Left cardiac atrium (tissue), 4 donors: Measurements from ENCODE around the gene SERTAD1. TPM values are rescaled to one million over a fixed set of nuclear protein-coding genes. Genes with fewer than 3 reads are reported as not detected.
"Not testable (repeated sequence)": the region's sequence is repeated elsewhere in the genome, so short reads cannot be mapped to it uniquely, and the experiment has no call there.

Experiments
- ATAC-seq, 2 donors: fragments of 200-7000 bp; cut with Tn5 transposase; one replicate each; pipeline ENCODE4 v1.9.1; 2020; ENCODE audit warnings: mild to moderate bottlenecking in 2 of 2, moderate library complexity in 2 of 2
- DNase-seq: peaks from one replicate; pipeline ENCODE4 v3.0.0-alpha.2; 2020
- intact Hi-C, 2 donors: fragments of 100-400 bp; cut with DNase I; formaldehyde crosslinking; loops; one replicate each; pipeline versions ENCODE4 v1.14.1 to v1.15.1; 2022 to 2023
- total RNA-seq, 2 donors: library from RNA; stranded (reverse); fragmentation: NEBNext Ultra II Directional; extraction: Animal tissue kit (Norgen Biotek cat#: 25700); gene quantifications; one replicate each; pipeline ENCODE4 v1.2.1, GENCODE V29; 2021
- donor health status: DM: no; HTN: yes; CAD: no.
- donor health status: DM: no; HTN: yes; CAD: no; lungs with severe emphysema.
- donor health status: DM: yes; HTN: yes; CAD: no.
- donor health status: Dilated cardiomyopathy.

Gene SERTAD1
- total RNA-seq, 2 donors from 2014 or later: 9.4 to 17.0 TPM

DNA sequence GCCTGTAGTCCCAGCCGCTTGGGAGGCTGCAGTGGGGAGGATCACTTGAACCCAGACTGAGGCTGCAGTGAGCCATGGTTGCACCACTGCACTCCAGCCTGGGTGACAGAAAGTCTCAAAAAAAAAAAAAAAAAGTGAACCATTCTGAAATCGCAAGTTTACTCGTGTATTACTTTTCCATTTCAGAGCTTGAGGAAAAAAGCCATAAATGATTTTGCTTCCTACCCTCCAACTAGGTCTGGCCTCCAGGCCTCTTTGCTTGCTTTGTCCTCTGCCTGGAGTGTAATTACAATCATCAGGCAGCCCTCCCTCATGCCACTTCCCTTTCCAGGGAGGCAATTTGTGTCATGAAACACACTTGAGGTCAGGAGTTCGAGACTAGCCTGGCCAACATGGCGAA is 31.3 kb upstream of the SERTAD1 start:
- no peak for ATAC-seq
- DNase-seq: no peak
- intact Hi-C loops: no loop called here

- not testable (repeated sequence) for DNase-seq
These were observed 28.2 kb upstream of the SERTAD1 start for GRCh38 chr19:40453943-40454342.

DNA sequence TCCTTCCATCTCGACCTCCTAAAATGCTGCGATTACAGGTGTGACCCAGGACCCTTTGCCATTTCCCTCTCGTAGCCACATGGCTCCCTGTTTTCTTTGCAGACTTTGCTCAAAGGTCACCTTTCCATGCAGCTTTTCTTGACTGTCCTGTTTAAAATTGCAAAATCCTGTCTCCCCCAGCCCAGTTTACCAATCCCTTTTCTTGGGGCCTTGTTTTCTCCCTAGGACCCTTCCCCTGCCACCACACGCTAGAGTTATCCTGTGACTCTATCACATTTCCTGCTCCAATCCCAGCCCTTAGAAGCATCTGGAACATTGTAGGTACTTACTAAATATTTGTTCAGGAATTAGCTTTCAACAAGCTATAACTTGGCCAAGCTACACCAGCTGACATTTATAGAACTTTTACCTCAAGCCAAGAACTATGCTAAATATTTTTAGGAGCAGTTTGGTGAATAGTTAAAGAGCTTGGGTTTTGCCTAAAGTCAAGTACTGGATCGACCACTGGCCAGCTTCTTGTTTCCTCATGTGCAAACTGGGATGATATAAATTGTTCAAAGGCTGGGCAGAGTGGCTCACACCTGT is 27.5 kb upstream of the SERTAD1 start:
- ATAC-seq: no peak
- no peak for DNase-seq
- intact Hi-C loops: no loop called here

More at GRCh38 chr19:40453943-40454342, 28.2 kb upstream of the SERTAD1 start:
- ATAC-seq, intact Hi-C loops: not testable (repeated sequence)

DNA sequence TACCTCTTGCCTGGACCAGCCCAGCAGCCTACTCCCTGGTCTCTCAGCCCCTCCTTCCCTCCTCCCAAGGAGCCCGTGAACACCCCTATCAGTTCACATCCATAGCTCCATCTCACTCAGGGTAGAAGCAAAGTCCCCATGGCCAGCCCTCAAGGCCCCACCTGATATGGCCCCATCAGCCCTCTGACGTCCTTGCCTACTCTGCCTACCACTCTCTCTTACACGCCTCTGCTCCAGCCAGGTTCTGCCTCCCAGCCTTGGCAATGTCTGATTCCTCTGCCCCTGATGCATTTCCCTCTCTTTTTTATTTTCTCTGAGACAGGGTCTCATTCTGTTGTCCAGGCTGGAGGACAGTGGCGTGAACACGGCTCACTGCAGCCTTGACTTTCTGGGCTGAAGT is 26.2 kb upstream of the SERTAD1 start:
- ATAC-seq (peak in 1 of 2 donors; percentile 19), DNase-seq (no peak)
- intact Hi-C loops: no loop called here

- DNase-seq: no peak
- ATAC-seq: no peak
- intact Hi-C loops: no loop called here
These were observed 24.9 kb upstream of the SERTAD1 start for GRCh38 chr19:40450664-40451063.

DNA sequence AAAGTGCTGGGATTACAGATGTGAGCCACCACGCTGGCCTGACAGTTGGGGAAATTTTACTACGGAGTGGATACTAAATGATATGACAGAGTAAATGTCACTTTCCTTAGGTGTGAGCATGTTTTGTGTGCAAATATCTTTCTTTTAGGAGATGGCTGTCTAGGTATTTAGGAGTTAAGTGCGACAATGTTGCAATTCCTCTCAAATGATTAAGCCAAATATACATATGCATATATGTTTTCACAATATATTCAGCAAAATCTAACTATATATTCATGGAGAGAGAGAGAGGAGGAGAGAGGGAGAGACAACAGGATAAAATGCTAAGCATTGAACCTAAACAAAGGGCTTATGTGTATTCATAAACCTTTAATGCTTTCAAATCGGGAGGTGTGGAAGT is 23.7 kb upstream of the SERTAD1 start:
- ATAC-seq (no peak), DNase-seq (no peak)
- intact Hi-C loops: loop anchor here in 1 of 2 donors (10.0 kb wide), 1 partner anchor 165 kb away; the partner anchor contains the start of gene AKT2

DNA sequence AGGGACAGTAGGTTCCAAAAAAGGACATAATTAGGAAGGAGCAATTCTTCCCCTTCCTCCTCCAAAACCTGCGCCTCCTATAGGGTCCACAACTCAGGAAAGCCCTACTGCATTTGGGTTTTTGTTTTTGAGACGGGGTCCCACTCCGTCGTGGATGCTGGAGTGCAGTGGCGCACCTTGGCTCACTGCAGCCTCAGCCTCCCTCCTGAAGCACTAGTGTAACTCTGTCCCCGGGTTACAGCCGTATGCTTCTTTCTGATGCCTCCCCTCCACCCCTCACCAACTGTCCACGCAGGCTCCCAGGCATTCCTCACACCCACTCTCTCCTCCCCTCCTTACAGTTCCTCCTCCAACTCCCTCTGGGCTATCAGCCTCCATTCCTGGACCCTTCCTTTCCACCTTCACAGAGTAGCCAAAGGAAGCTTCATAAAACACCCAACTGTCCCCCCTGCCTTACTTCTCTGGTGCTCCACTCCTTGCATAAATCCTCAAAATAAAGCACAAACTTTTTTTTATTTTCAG is 20.5 kb upstream of the SERTAD1 start:
- intact Hi-C loops: loop anchor here in 1 of 2 donors (10.0 kb wide), 1 partner anchor 162 kb away; the partner anchor contains the start of gene AKT2
- ATAC-seq: no peak

DNA sequence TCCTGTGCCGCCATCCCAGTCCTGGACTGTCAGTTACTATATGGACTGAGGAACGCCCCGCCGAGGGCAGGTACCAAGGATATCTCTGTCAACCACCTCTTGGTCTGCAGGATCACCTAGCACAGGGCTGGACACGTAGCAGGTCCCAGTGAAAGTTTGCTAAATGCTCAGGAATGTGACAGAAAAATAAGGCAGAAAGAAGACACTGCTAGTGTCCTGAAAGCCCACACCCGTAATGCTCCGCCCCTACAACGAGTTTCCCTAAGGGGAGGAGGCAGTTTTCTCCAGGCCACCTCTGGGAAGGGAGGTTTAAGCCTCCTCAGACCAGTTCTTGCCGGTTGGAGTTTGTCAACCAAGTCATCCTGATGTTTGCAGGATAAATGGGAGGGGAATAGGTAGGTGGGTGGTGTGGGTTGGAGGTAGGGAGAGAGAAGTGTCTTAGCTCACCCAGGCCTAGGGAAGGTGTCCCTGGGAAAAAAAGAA is 20.0 kb upstream of the SERTAD1 start:
- intact Hi-C loops: loop anchor here in 1 of 2 donors (10.0 kb wide), 1 partner anchor 161 kb away; the partner anchor contains the start of gene AKT2
- DNase-seq: no peak
- ATAC-seq: no peak

More for the DNA sequence above, 20.5 kb upstream of the SERTAD1 start:
- DNase-seq: no peak

DNA sequence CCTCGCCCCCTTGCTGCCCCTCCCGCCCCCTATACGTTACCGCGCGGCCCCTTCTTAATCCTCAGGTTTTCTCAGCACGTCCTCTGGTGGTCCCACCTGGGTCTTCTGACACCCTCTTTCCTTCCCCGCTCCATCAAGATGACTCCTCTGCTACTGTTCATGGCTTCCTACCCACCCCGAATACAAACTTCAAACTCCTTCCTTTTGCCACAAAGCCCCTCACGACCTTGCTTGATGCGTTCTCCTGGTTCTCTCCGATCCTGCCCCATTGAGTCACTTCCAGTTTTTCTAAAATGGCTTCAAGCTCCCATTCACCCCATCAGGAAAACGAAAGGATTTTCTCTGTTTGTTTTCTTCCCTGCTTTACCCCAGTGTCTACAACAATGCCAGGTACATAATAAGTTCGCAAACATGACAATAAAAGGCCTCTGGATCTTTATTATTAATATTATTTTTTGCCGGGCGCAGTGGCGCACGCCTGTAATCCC is 19.1 kb upstream of the SERTAD1 start:
- intact Hi-C loops: loop anchor here in 1 of 2 donors (10.0 kb wide), 1 partner anchor 160 kb away; the partner anchor contains the start of gene AKT2
- no peak for DNase-seq
- ATAC-seq: no peak

GRCh38 chr19:40444000-40444824 is 18.4 kb upstream of the SERTAD1 start, which contains the start of gene SERTAD3:
Gene SERTAD3 (minus strand): TSS chr19:40444335. CDS start chr19:40442080, 2,255 bp downstream.
- ATAC-seq (peak; percentile 87 to 88), DNase-seq (peak; percentile 98)
- intact Hi-C loops: loop anchor here in 1 of 2 donors (2.0 to 10.0 kb wide), 2 partner anchors 19 to 159 kb away; partner anchors contain the start of genes AKT2 and SERTAD1

DNA sequence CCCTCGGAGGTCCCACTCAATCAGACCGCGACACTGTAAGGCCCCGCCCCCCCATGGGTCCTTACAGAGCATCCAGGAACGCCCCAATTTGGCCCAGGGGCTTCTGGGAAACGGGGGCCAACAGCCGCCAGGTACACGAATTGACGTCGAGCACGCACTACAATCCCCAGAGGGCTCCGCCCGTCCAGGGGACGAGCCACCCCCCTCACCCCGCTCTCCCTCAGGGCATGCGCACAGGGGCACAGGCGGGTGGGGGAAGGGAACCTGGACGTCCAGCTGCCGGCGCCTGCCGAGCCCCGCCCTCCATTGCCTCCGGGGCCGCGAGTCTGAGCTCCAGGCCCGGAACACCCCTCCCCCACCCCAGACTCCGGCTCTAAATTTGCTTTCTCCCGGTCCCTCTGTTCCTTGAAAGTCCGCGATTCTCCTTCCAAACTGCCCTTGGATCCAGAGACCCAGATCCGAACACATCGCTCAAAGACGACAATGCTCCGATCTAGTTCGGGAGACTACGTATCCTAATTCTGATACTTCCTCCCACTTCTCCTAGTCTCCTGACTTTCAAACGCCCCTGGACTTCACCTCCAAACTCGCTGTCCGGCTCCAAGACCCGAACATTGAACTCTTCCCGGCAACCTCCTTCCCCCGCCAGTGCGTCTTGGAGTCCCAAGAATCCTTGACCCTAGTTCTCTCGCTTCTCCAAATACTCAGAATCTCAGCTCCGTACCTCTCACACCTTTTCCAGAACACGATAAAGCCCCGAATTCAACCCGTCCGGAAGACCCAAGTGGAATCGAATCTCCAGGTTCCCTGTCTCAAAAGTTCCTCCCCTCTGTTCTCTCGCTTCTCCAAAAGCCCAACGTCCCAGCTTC is 17.6 kb upstream of the SERTAD1 start:
- intact Hi-C loops: loop anchor here in 1 of 2 donors (2.0 to 10.0 kb wide), 2 partner anchors 19 to 159 kb away; partner anchors contain the start of genes AKT2 and SERTAD1
- DNase-seq: peak; percentile 100
- peak; percentile 86 to 89 for ATAC-seq

- ATAC-seq (no peak), DNase-seq (no peak)
- intact Hi-C loops: loop anchor here in 1 of 2 donors (2.0 to 10.0 kb wide), 2 partner anchors 18 to 158 kb away; partner anchors contain the start of genes AKT2 and SERTAD1
These were observed 16.7 kb upstream of the SERTAD1 start for GRCh38 chr19:40442328-40443130.

DNA sequence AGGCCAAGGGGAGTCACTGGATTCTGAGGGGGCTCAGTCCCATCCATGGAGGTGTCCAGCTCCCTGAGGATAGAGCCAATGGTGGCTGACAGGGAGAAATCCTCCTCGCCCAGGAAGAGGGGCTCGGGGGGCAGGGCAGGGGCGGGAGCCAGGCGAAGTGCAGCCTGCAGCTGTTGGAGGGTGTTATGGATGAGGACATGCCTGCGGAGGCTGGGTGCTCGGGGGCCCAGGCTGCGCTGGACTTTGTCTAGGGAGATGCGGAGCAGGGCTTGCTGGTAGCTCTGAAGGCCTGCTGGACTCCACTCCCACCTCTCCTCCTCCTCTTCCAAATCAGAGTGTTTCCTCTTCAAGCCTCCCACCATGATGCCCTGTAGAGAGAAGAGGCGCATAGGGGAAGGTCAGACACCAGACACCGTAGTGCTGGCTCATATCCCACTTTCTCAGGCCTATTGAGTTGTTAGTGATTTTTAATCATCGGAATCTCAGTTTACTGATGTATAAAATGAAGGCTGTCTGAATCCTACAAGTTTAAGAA is 16.0 kb upstream of the SERTAD1 start:
- no peak for DNase-seq
- intact Hi-C loops: loop anchor here in 1 of 2 donors (2.0 to 10.0 kb wide), 2 partner anchors 17 to 157 kb away; partner anchors contain the start of genes AKT2 and SERTAD1
- ATAC-seq: no peak

DNA sequence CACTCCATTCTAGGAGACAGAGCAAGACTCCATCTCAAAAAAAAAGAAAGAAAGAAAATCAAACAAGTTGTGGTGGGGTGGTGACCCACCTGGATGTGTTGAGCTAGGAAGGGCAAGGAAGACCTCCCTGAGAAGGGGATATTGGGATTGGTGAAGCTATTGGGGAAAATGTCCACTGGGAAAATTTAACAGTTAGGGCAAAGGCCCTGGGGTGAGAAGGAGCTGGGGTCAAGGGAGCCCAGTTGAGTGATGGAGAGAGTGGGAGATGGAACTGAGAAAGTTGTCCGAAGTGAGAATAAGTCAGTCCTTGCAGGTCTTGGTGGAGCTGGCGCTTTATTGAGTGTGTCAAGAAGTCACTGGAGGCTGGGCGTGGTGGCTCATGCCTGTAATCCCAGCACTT is 12.5 kb upstream of the SERTAD1 start:
- intact Hi-C loops: no loop called here
- no peak for DNase-seq
- ATAC-seq: no peak

- intact Hi-C loops: no loop called here
- ATAC-seq (peak; percentile 99), DNase-seq (peak; percentile 91)
These were observed 7.8 kb upstream of the SERTAD1 start for GRCh38 chr19:40433391-40434216.

- ATAC-seq, intact Hi-C loops, DNase-seq: not testable (repeated sequence)
These were observed 7.0 kb upstream of the SERTAD1 start for GRCh38 chr19:40432760-40433159.
